Measurements from ENCODE around the gene FLYWCH1.

Gene FLYWCH1

GRCh38 chr16:2987286-2987685 lies 75.6 kb downstream of the FLYWCH1 start:
- no peak for DNase-seq

GRCh38 chr16:2987833-2988232 lies 76.1 kb downstream of the FLYWCH1 start:
- no peak for DNase-seq

GRCh38 chr16:2988590-2989099 lies 76.9 kb downstream of the FLYWCH1 start:
- no peak for DNase-seq

DNA sequence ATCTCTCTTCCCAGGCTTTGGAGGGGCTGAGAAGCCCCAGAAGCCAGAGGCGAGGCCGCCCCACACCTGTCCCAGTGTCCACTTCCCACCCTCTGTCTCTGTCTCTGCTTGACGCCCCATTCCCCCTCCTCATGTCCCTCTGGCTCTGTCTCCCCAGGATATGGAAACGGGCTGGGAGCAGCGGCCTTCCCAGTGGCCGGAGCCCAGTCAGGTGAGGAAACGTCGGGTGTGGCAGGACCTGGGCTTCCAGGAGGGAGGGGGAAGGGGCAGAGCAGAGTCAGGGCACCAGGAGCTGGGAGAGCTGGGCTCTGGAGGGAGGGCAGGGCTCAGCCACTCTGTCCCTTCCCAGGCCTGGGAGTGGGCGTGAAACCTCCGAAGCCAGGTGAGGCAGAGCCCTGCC lies 79.2 kb downstream of the FLYWCH1 start:
- no peak for DNase-seq

DNA sequence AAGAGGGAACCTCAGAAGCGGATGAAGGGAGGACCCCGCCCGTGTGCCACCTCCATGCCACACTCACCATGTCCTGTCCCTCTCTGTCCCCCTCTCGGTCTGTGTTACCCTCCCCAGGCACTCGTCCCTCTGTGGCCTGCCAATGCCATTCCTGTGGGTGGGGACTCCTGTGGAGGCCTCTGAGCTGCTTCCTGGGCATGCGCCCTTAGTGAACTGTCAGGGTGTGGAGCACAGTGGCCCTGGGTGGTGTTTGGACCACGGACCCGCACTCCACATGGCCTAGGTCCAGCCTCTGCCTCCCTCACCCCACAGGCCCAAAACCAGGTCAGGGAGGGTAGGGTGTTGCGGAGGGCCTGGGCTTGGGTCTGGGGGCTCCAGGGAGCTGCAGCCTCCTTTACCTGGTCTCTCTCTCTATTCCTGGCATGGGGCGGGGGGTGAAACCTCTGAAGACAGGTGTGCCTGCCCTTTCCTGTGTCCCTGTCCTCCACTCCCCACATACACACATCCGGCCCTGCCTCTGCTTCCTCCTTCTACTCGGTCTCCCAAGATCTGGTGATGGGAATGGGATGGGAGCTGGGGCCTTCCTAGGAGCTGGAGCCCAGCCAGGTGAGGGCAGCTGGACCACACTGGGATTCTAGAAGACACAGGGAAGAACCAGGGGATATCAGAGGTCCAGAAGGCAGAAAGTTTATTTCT lies 80.0 kb downstream of the FLYWCH1 start:
- no peak for DNase-seq

DNA sequence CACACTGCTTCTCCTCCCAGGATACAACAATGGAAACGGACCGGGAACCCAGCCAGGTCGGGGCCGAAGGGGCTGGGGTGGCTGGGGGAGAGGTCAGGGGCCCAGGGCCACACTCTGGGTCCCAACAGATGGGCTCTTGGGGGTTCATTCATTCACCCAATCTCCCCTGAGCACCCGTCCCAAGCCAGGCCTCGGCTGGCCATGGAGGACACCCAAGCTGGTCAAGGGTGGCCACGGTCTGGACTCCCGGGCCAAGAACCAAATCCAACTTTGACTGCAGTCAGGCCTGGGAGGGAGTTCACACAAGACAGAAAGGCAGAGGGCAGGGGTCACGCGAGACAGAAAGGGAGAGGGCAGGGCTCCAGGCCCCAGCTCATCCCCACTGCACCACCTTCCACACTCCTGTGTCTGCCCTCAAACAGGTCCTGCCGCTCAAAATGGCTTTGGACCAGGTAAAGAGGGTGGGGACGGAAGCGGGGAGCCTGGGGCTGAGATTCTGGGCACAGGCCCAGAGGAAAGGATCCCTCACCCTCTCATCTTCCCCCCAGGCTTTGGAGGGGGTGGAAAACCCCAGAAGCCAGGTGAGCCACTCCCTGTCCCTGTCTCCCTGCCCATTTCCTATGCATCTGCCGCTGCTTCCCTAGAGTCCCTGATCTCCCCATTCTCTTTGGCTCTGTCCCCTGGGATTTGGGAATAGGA lies 80.8 kb downstream of the FLYWCH1 start:
- DNase-seq = no peak

DNA sequence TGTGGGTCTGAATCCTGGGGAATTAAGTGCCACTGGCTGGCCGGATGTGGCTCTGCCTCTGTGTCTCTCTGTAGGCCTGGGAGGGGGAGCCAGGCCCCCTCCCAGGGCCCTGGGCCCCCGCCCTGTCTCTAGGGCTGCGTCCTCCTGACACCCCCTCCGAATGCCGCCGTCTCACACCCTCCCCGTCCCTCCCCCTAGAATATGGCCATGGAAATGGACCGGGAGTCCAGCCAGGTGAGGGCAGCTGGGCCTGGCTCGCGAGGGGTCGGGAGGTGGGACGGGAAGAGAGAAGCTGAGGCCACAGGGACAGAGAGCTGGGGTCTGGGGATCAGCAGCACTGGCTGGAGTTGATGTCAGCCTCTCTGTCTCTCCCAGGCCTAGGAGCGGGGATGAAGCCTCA lies 84.6 kb downstream of the FLYWCH1 start:
- no peak for DNase-seq

GRCh38 chr16:2999929-3000328 lies 88.2 kb downstream of the FLYWCH1 start:
- DNase-seq = no peak

DNA sequence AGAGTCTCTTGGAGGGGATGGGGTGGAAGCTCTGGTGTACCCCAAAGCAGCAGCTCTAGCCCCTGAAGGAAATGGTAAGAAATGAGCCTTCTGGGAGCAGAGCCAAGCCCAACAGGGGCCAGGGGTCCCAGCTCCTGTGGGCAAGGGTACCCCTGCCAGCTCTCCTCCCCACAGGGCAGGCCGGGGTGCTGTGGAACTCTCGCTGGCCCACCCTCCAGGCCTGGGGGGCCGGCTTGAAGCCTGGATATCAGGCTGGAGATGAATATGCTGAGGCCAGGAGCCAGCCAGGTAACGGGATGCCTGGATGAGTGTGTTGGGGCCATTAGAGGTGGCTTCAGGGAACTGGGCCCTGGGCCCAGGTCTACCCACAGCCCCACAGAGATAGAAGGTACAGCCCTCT lies 88.8 kb downstream of the FLYWCH1 start:
- DNase-seq = no peak

Measured in HCEC 1CT (cell line).